Measurements from ENCODE around the gene CYGB.

Gene CYGB

GRCh38 chr17:76537578-76538280 is at the start of gene CYGB:
Gene CYGB, minus strand, starts transcription at chr17:76537709. Its CDS starts 167 bp downstream, at chr17:76537542.
- no peak for DNase-seq

GRCh38 chr17:76586741-76587487 is 49.4 kb upstream of the CYGB start:
- no peak for DNase-seq

- no peak for DNase-seq
These were observed 48.4 kb upstream of the CYGB start, which contains the start of gene ST6GALNAC2 for GRCh38 chr17:76585649-76586593. Gene ST6GALNAC2, minus strand, starts transcription at chr17:76585860. Its CDS starts 52 bp downstream, at chr17:76585808.

GRCh38 chr17:76585033-76585648 is 47.6 kb upstream of the CYGB start:
- DNase-seq = no peak

GRCh38 chr17:76584427-76585032 is 47.0 kb upstream of the CYGB start:
- DNase-seq = no peak

GRCh38 chr17:76582660-76583059 is 45.2 kb upstream of the CYGB start:
- DNase-seq = no peak

- no peak for DNase-seq
These were observed 44.0 kb upstream of the CYGB start for GRCh38 chr17:76581515-76581914.

GRCh38 chr17:76579281-76579680 is 41.8 kb upstream of the CYGB start:
- no peak for DNase-seq

- DNase-seq = no peak
These were observed 40.9 kb upstream of the CYGB start for GRCh38 chr17:76578376-76578775.

GRCh38 chr17:76577876-76578275 is 40.4 kb upstream of the CYGB start:
- no peak for DNase-seq

- DNase-seq = no peak
These were observed 38.7 kb upstream of the CYGB start for GRCh38 chr17:76576189-76576588.

GRCh38 chr17:76575570-76575969 is 38.1 kb upstream of the CYGB start:
- no peak for DNase-seq

GRCh38 chr17:76574166-76574565 is 36.7 kb upstream of the CYGB start:
- DNase-seq = no peak

- DNase-seq = no peak
These were observed 35.6 kb upstream of the CYGB start for GRCh38 chr17:76573096-76573495.

- DNase-seq = no peak
These were observed 34.8 kb upstream of the CYGB start for GRCh38 chr17:76572201-76572910.

- DNase-seq = no peak
These were observed 33.5 kb upstream of the CYGB start for GRCh38 chr17:76570877-76571471.

- DNase-seq = no peak
These were observed 32.9 kb upstream of the CYGB start for GRCh38 chr17:76570457-76570856.

GRCh38 chr17:76569607-76570279 is 32.2 kb upstream of the CYGB start:
- DNase-seq = no peak

GRCh38 chr17:76568811-76569221 is 31.3 kb upstream of the CYGB start:
- DNase-seq = no peak

- DNase-seq = no peak
These were observed 30.3 kb upstream of the CYGB start for GRCh38 chr17:76567634-76568432.
